Keratinocyte (primary cell): ENCODE results near the gene HAUS2. TPM values are rescaled to one million over a fixed set of nuclear protein-coding genes. Genes with fewer than 3 reads are reported as not detected.

Experiments used
- DNase-seq: peaks from one replicate; pipeline ENCODE4 v3.0.0-alpha.2; 2011; ENCODE audit warnings: low read depth, missing footprints, low spot score
- FAIRE-seq: peaks from 2 replicates; lab custom pipeline; 2011; peaks lifted over from hg19 to GRCh38; lab: Jason Lieb, UNC
- H2AFZ ChIP-seq: 2 replicates; pipeline ENCODE4 v1.6.0; 2012; ENCODE audit warnings: low read length, control low read depth, inconsistent platforms; ENCODE audit not compliant: control insufficient read depth
- H3K27ac ChIP-seq: 2 replicates; pipeline ENCODE4 v1.5.1; 2011; ENCODE audit warnings: low read length; ENCODE audit not compliant: control insufficient read depth, insufficient read depth
- H3K27me3 ChIP-seq: 3 replicates; pipeline ENCODE4 v1.6.0; 2011; ENCODE audit warnings: low read length; ENCODE audit not compliant: control insufficient read depth, insufficient read depth; ENCODE audit errors: extremely low read depth
- H3K36me3 ChIP-seq, 2 experiments: 2 replicates in 1 of 2; 3 replicates in 1 of 2; pipeline ENCODE4 v1.5.1; 2011; ENCODE audit warnings: low read length in 2 of 2, mild to moderate bottlenecking in 1 of 2; ENCODE audit not compliant: control insufficient read depth in 2 of 2, insufficient read depth in 2 of 2; ENCODE audit errors: extremely low read depth in 1 of 2
- H3K4me1 ChIP-seq: 3 replicates; pipeline ENCODE4 v1.5.1; 2011; ENCODE audit warnings: low read length; ENCODE audit not compliant: control insufficient read depth, insufficient read depth; ENCODE audit errors: extremely low read depth
- H3K4me2 ChIP-seq: 3 replicates; pipeline ENCODE4 v1.6.0; 2011; ENCODE audit warnings: low read depth, low read length; ENCODE audit not compliant: control insufficient read depth, insufficient read depth; ENCODE audit errors: extremely low read depth
- H3K4me3 ChIP-seq, 3 experiments: fragments of 200-600 bp in 1 of 3; sonication (generic) in 1 of 3; 2 replicates in 2 of 3; 3 replicates in 1 of 3; pipeline ENCODE4 v1.5.1; 2011 to 2016; ENCODE audit warnings: low read length in 3 of 3, mild to moderate bottlenecking in 3 of 3, control low read depth in 2 of 3, inconsistent platforms in 1 of 3, low read depth in 1 of 3, mixed read lengths in 1 of 3, mixed run types in 1 of 3, moderate library complexity in 1 of 3; ENCODE audit not compliant: control insufficient read depth in 2 of 3, insufficient read depth in 2 of 3; ENCODE audit errors: extremely low read depth in 1 of 3
- H3K79me2 ChIP-seq: 2 replicates; pipeline ENCODE4 v1.6.0; 2012; ENCODE audit warnings: low read length; ENCODE audit not compliant: control insufficient read depth, insufficient read depth
- H3K9ac ChIP-seq: 3 replicates; pipeline ENCODE4 v1.6.0; 2011; ENCODE audit warnings: low read length; ENCODE audit not compliant: control insufficient read depth, insufficient read depth; ENCODE audit errors: extremely low read depth
- H3K9me1 ChIP-seq: 3 replicates; pipeline ENCODE4 v1.6.0; 2011; ENCODE audit warnings: low read length; ENCODE audit not compliant: control insufficient read depth, insufficient read depth; ENCODE audit errors: extremely low read depth
- H3K9me3 ChIP-seq: 2 replicates; pipeline ENCODE4 v1.5.1; 2012; ENCODE audit warnings: low read depth, low read length; ENCODE audit not compliant: control insufficient read depth
- H4K20me1 ChIP-seq: 3 replicates; pipeline ENCODE4 v1.6.0; 2011; ENCODE audit warnings: low read length; ENCODE audit not compliant: control insufficient read depth, insufficient read depth; ENCODE audit errors: extremely low read depth
- EZH2 ChIP-seq: IDR thresholded peaks from one replicate; pipeline ENCODE4 v1.6.1; 2012; ENCODE audit warnings: inconsistent platforms, mild to moderate bottlenecking, low read length, moderate library complexity
- dilution Hi-C: fragments of 300-500 bp; cut with MboI; formaldehyde crosslinking; loops from one replicate; pipeline ENCODE4 v1.7.0; 2020; ENCODE audit warnings: low sequenced_read_pairs; ENCODE audit not compliant: extremely low pct_ligation_motif_present
- polyA plus RNA-seq, 5 experiments: library from polyadenylated mRNA; depleted of rRNA in 3 of 5; stranded (reverse) in 3 of 5; stranded (forward) in 1 of 5; unstranded in 1 of 5; fragments of >200 nt; gene quantifications; 1 replicate in 1 of 5; 2 replicates in 3 of 5; 3 replicates in 1 of 5; pipeline versions ENCODE4 v1.2.1 to v1.2.3, GENCODE V29; 2011 to 2012; ENCODE audit warnings: missing spikeins in 2 of 5, low read depth in 1 of 5, low replicate concordance in 1 of 5
- TF ChIP-seq, protein P1 (sequence below), 3 experiments: IDR thresholded peaks in 1 of 3; conservative IDR thresholded peaks in 1 of 3; optimal IDR thresholded peaks in 1 of 3; 2 replicates in 2 of 3; 3 replicates in 1 of 3; pipeline versions ENCODE3 to v1.5.1; 2011; ENCODE audit warnings: low read length in 3 of 3, mild to moderate bottlenecking in 3 of 3, moderate library complexity in 2 of 3, control low read depth in 1 of 3, inconsistent platforms in 1 of 3; ENCODE audit not compliant: insufficient read depth in 2 of 3; ENCODE audit errors: extremely low read depth in 1 of 3

Gene HAUS2
- polyA plus RNA-seq, 1 donor (not counting 4 experiments of a cell fraction or from before 2014, with no cell fraction given): 36.3 TPM

DNA sequence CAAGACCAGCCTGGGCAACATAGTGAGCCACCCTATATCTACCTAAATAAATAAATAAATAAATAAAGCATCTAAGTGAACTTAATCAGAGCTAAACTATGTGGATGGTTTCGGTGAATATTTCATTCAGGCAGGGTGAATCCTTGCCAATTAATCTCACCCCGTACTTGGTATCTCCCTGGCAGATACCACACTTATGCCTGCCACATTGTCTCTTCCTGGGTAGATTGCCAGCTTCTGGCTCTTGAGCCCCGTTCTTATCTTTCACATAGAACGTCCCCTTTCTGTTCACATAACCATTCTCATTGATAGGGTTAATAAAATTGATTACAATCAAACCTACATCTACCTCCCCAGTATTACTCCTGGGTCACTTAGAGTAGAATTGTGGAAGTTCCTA, 46.2 kb upstream of the HAUS2 start:
- H3K4me2 ChIP-seq: no peak overlapping the region
- H3K79me2 ChIP-seq: peaks cover 70% of the 10 kb centered on the region
- no peak overlapping the region for H2AFZ ChIP-seq
- no peaks in the 10 kb centered on the region for H4K20me1 ChIP-seq
- H3K4me1 ChIP-seq: peaks cover 21% of the 10 kb centered on the region
- no peaks in the 10 kb centered on the region for H3K27me3 ChIP-seq
- H3K9me3 ChIP-seq: no peaks in the 10 kb centered on the region
- TF ChIP-seq, protein P1, sequence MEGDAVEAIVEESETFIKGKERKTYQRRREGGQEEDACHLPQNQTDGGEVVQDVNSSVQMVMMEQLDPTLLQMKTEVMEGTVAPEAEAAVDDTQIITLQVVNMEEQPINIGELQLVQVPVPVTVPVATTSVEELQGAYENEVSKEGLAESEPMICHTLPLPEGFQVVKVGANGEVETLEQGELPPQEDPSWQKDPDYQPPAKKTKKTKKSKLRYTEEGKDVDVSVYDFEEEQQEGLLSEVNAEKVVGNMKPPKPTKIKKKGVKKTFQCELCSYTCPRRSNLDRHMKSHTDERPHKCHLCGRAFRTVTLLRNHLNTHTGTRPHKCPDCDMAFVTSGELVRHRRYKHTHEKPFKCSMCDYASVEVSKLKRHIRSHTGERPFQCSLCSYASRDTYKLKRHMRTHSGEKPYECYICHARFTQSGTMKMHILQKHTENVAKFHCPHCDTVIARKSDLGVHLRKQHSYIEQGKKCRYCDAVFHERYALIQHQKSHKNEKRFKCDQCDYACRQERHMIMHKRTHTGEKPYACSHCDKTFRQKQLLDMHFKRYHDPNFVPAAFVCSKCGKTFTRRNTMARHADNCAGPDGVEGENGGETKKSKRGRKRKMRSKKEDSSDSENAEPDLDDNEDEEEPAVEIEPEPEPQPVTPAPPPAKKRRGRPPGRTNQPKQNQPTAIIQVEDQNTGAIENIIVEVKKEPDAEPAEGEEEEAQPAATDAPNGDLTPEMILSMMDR (optimal IDR thresholded peaks at IDR 0.05 in 1 of 3, IDR thresholded peaks at IDR 0.05 in 1 of 3, conservative IDR thresholded peaks at IDR 0.05 in 1 of 3; ENCODE audit: extremely low read depth in 1 of 3, insufficient read depth in 2 of 3, low read length in 3 of 3): no peak
- no peak for TF ChIP-seq EZH2
- FAIRE-seq (no peak), DNase-seq (no peak)
- H3K36me3 ChIP-seq: peaks cover 3 to 4% of the 10 kb centered on the region in 2 experiments
- H3K9ac ChIP-seq: no peak overlapping the region
- peaks cover 5% of the 10 kb centered on the region for H3K9me1 ChIP-seq
- no peak overlapping the region for H3K27ac ChIP-seq
- dilution Hi-C loops: no loop called here
- no peak overlapping the region for H3K4me3 ChIP-seq

DNA sequence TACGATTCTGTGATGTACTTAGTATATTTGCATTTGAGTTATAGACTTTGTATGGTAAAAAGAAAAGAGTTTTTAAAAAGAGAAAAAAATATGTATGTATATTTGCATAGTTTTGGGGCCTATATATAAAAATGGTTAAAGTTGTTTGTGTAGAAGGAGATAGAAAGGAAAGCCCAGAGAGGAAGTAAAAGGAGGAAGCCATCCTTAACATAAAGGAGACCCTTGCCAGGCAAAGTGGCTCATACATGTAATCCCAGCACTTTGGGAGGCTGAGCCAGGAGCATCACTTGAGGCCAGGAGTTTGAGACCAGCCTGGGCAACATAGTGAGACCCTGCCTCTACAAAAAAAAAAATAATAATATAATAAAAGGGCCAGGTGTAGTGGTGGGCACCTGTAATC, 44.8 kb upstream of the HAUS2 start:
- FAIRE-seq: no peak

More for the DNA sequence above, 44.8 kb upstream of the HAUS2 start:
- no peak overlapping the region for H3K27ac ChIP-seq
- H3K9ac ChIP-seq: no peak overlapping the region
- H3K27me3 ChIP-seq: no peaks in the 10 kb centered on the region
- no peaks in the 10 kb centered on the region for H3K9me1 ChIP-seq
- H3K4me3 ChIP-seq: no peak overlapping the region
- peaks cover 67% of the 10 kb centered on the region for H3K79me2 ChIP-seq
- TF ChIP-seq, protein P1 (optimal IDR thresholded peaks at IDR 0.05 in 1 of 3, IDR thresholded peaks at IDR 0.05 in 1 of 3, conservative IDR thresholded peaks at IDR 0.05 in 1 of 3; ENCODE audit: extremely low read depth in 1 of 3, insufficient read depth in 2 of 3, low read length in 3 of 3): no peak
- no peak for TF ChIP-seq EZH2
- H4K20me1 ChIP-seq: no peaks in the 10 kb centered on the region
- H3K9me3 ChIP-seq: no peaks in the 10 kb centered on the region
- dilution Hi-C loops: no loop called here
- peaks cover 11% of the 10 kb centered on the region for H3K4me1 ChIP-seq
- H3K36me3 ChIP-seq: peaks cover 4 to 6% of the 10 kb centered on the region in 2 experiments
- H3K4me2 ChIP-seq: no peak overlapping the region
- no peak for DNase-seq
- H2AFZ ChIP-seq: no peak overlapping the region
